HepG2 (cell line): ENCODE results near the gene KRT7. TPM values are rescaled to one million over a fixed set of nuclear protein-coding genes. Genes with fewer than 3 reads are reported as not detected.

ENCODE experiments used
- ATAC-seq: fragments of 200-7000 bp; cut with Tn5 transposase; 3 replicates; pipeline ENCODE4 v1.9.1; 2020; ENCODE audit warnings: mild to moderate bottlenecking, moderate library complexity
- BruUV-seq: library from RNA; stranded (reverse); fragments of 400-500 nt; replicated peaks from 2 replicates; lab custom pipeline; 2021; lab: Mats Ljungman, UMichigan
- CTCF ChIA-PET: fragments of 300-600 bp; formaldehyde crosslinking; extraction: SDS; loops from one replicate; lab custom pipeline; 2021; ENCODE audit warnings: low total read pairs, inconsistent platforms, low intra/inter-chr PET ratio; lab: Yijun Ruan, JAX
- POLR2A ChIA-PET: fragments of 350-600 bp; sonication (Branson Sonifier 250); formaldehyde crosslinking; loops from one replicate; lab custom pipeline; 2020; ENCODE audit warnings: antibody characterized with exemption, inconsistent platforms; lab: Yijun Ruan, JAX
- DNase-seq: peaks from one replicate; pipeline ENCODE4 v3.0.0-alpha.2; 2015; ENCODE audit warnings: low spot score
- FAIRE-seq: peaks from 3 replicates; lab custom pipeline; 2011; peaks lifted over from hg19 to GRCh38; lab: Jason Lieb, UNC
- H2AFZ ChIP-seq: one replicate; pipeline ENCODE4 v1.6.1; 2011; ENCODE audit warnings: low read length, inconsistent platforms
- H3K27ac ChIP-seq: fragments of 300-600 bp; 3 replicates; pipeline ENCODE4 v1.8.0; 2011; ENCODE audit warnings: mixed run types, mild to moderate bottlenecking, mixed read lengths, low read length, inconsistent platforms; ENCODE audit not compliant: insufficient read depth; ENCODE audit errors: extremely low read length
- H3K27me3 ChIP-seq, 2 experiments: fragments of 200-600 bp in 1 of 2; 2 replicates in 1 of 2; 3 replicates in 1 of 2; pipeline versions ENCODE4 v1.6.0 to v1.8.0; 2011; ENCODE audit warnings: low read length in 2 of 2, mild to moderate bottlenecking in 2 of 2, moderate library complexity in 2 of 2, inconsistent platforms in 1 of 2; ENCODE audit not compliant: insufficient read depth in 2 of 2, control insufficient read depth in 1 of 2
- H3K36me3 ChIP-seq, 2 experiments: fragments of 200-600 bp in 1 of 2; replicated peaks in 1 of 2; 2 replicates in 1 of 2; 3 replicates in 1 of 2; pipeline versions ENCODE4 v1.5.1 to v1.8.0; 2011; ENCODE audit warnings: low read length in 2 of 2, inconsistent platforms in 1 of 2; ENCODE audit not compliant: insufficient read depth in 2 of 2, control insufficient read depth in 1 of 2
- H3K4me1 ChIP-seq: 2 replicates; pipeline ENCODE4 v1.5.1; 2012; ENCODE audit warnings: low read length, inconsistent platforms; ENCODE audit not compliant: insufficient read depth
- H3K4me2 ChIP-seq: 2 replicates; pipeline ENCODE4 v1.6.0; 2011; ENCODE audit warnings: low read depth, low read length, inconsistent platforms
- H3K4me3 ChIP-seq, 3 experiments: fragments of 200-600 bp in 1 of 3; sonication (generic), shearing (Covaris generic) in 1 of 3; replicated peaks in 1 of 3; 2 replicates each; pipeline ENCODE4 v1.5.1; 2011 to 2016; ENCODE audit warnings: low read length in 3 of 3, inconsistent platforms in 2 of 3, low read depth in 2 of 3, mild to moderate bottlenecking in 2 of 3, control low read depth in 1 of 3, mixed read lengths in 1 of 3; ENCODE audit not compliant: insufficient read depth in 1 of 3
- H3K79me2 ChIP-seq: one replicate; pipeline ENCODE4 v1.6.1; 2011; ENCODE audit warnings: low read length, inconsistent platforms; ENCODE audit not compliant: insufficient read depth
- H3K9ac ChIP-seq: 2 replicates; pipeline ENCODE4 v1.6.0; 2011; ENCODE audit warnings: mild to moderate bottlenecking, low read depth, low read length, inconsistent platforms; ENCODE audit not compliant: insufficient read depth
- H3K9me3 ChIP-seq: 2 replicates; pipeline ENCODE4 v1.5.1; 2012; ENCODE audit warnings: mild to moderate bottlenecking, low read length
- H4K20me1 ChIP-seq: 2 replicates; pipeline ENCODE4 v1.6.0; 2011; ENCODE audit warnings: inconsistent platforms, mild to moderate bottlenecking, low read length, moderate library complexity; ENCODE audit not compliant: insufficient read depth
- AHR ChIP-seq: IDR thresholded peaks from 2 replicates; pipeline ENCODE4 v1.6.1; 2018; ENCODE audit warnings: missing genetic modification reagents, missing compliant biosample characterization
- EHMT2 ChIP-seq: fragments of 200-600 bp; sonication (generic); IDR thresholded peaks from 2 replicates; pipeline ENCODE4 v1.7.0; 2017; ENCODE audit warnings: antibody characterized with exemption, low read depth, low read length, borderline replicate concordance
- ELF1 ChIP-seq: sonication (generic); formaldehyde crosslinking; IDR thresholded peaks from 2 replicates; pipeline ENCODE4 v1.4.0; 2020; ENCODE audit warnings: missing genetic modification reagents
- EP300 ChIP-seq, 3 experiments: sonication (generic) in 1 of 3; formaldehyde crosslinking in 1 of 3; IDR thresholded peaks; 2 replicates each; pipeline versions ENCODE4 v1.5.1 to v1.6.1; 2011 to 2020; ENCODE audit warnings: low read depth in 2 of 3, low read length in 2 of 3, borderline replicate concordance in 1 of 3, improper control_type of control experiment in 1 of 3, mild to moderate bottlenecking in 1 of 3, missing genetic modification reagents in 1 of 3, moderate library complexity in 1 of 3
- GZF1 ChIP-seq: sonication (generic); formaldehyde crosslinking; IDR thresholded peaks from 2 replicates; pipeline ENCODE4 v1.5.1; 2020; ENCODE audit warnings: mild to moderate bottlenecking, missing genetic modification reagents
- HOXA7 ChIP-seq: sonication (generic); formaldehyde crosslinking; IDR thresholded peaks from 2 replicates; pipeline ENCODE4 v1.8.1; 2022; ENCODE audit warnings: mild to moderate bottlenecking, missing genetic modification reagents, moderate library complexity
- MTF1 ChIP-seq: sonication (generic); formaldehyde crosslinking; IDR thresholded peaks from 2 replicates; pipeline ENCODE4 v1.5.0; 2020; ENCODE audit warnings: missing genetic modification reagents
- PCBP1 ChIP-seq: fragments of 200-400 bp; formaldehyde crosslinking; IDR thresholded peaks from 2 replicates; pipeline ENCODE4 v1.6.1; 2017; ENCODE audit warnings: mild to moderate bottlenecking, low read depth, low read length, borderline replicate concordance
- SATB2 ChIP-seq: sonication (generic); formaldehyde crosslinking; IDR thresholded peaks from 2 replicates; pipeline ENCODE4 v1.5.0; 2020; ENCODE audit warnings: missing genetic modification reagents
- ZMYM2 ChIP-seq: sonication (generic); formaldehyde crosslinking; IDR thresholded peaks from 2 replicates; pipeline ENCODE4 v1.8.0; 2022; ENCODE audit warnings: mild to moderate bottlenecking, missing genetic modification reagents
- WGBS: methylation state at CpG from one replicate; pipeline ENCODE4 v1.1.6; 2017; ENCODE audit warnings: low lambda C conversion rate; 5-methylcytosine and 5-hydroxymethylcytosine counted together
- in situ Hi-C: cut with HindIII; loops from 2 replicates; pipeline ENCODE4 v1.10.0; 2017; ENCODE audit warnings: low pct_unique_long_range_greater_than_20kb; ENCODE audit not compliant: extremely low pct_ligation_motif_present
- intact Hi-C: fragments of 100-400 bp; cut with micrococcal nuclease; formaldehyde crosslinking; loops from one replicate; pipeline ENCODE4 v1.10.0; 2022; ENCODE audit not compliant: unreplicated experiment
- polyA plus RNA-seq, 8 experiments: library from polyadenylated mRNA; depleted of rRNA in 3 of 8; stranded (reverse) in 7 of 8; unstranded in 1 of 8; fragments of >200 nt; fragmentation: Illumina TruSeq in 4 of 8; extraction: Trizol in 4 of 8; gene quantifications; 2 replicates each; pipeline versions ENCODE4 v1.2.1 to v1.2.3, GENCODE V29; 2011 to 2016; ENCODE audit warnings: low read depth in 4 of 8, missing spikeins in 1 of 8, mixed read lengths in 1 of 8; ENCODE audit not compliant: insufficient read depth in 1 of 8
- total RNA-seq, 5 experiments: library from RNA; depleted of rRNA; stranded (reverse); fragments of >200 nt; fragmentation: Illumina TruSeq; extraction: Trizol; gene quantifications; 2 replicates each; pipeline ENCODE4 v1.2.3, GENCODE V29; 2016; ENCODE audit warnings: low read depth in 1 of 5
- TF ChIP-seq, protein P1 (sequence below): sonication (generic); formaldehyde crosslinking; IDR thresholded peaks from 2 replicates; pipeline ENCODE4 v1.5.0; 2020; ENCODE audit warnings: missing genetic modification reagents, mild to moderate bottlenecking, borderline replicate concordance
- TF ChIP-seq, protein P2 (sequence below): sonication (generic); formaldehyde crosslinking; IDR thresholded peaks from 2 replicates; pipeline ENCODE4 v1.5.0; 2020; ENCODE audit warnings: missing genetic modification reagents
- TF ChIP-seq, protein P3 (sequence below): sonication (generic); formaldehyde crosslinking; IDR thresholded peaks from 2 replicates; pipeline ENCODE4 v1.8.1; 2023; ENCODE audit warnings: mild to moderate bottlenecking, inconsistent platforms, moderate library complexity, missing genetic modification reagents, borderline replicate concordance
- TF ChIP-seq, protein P4 (sequence below): sonication (generic); formaldehyde crosslinking; IDR thresholded peaks from 2 replicates; pipeline ENCODE4 v1.8.1; 2023; ENCODE audit warnings: mild to moderate bottlenecking, missing genetic modification reagents

Gene KRT7
- total and polyA plus RNA-seq, 2 of the 13 experiments (the other 11 are each of a cell fraction or from before 2014, with no cell fraction given): 0.83 TPM; not detected in 1

DNA sequence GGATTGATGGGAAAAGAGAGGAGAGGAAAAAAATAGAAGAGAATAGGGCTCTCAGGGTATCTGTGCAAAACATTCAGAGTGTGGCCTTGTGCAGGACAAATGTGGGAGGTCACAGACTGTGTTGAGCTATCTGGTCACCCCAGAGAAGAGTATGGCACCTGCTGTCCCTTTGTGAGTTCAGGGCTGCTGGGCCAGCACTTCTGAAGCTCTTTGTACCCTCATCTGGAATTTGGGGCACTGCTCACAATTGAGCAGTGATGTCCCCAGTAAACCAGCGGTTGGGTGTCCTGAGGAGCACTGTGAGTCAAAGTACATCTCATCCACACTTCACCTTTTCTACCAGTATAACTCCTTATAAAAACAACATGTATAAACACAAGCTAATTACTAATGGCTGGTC, 60.9 kb downstream of the KRT7 start:
- ATAC-seq: no peak
- intact Hi-C loops: no loop called here
- ChIA-PET CTCF (no interaction called here), POLR2A (no interaction called here)
- peaks cover 2 to 6% of the 10 kb centered on the region in 2 experiments; a peak in 1 of 5 replicates for H3K27me3 ChIP-seq
- H3K4me1 ChIP-seq: no peaks in the 10 kb centered on the region
- H3K27ac ChIP-seq: no peak overlapping the region
- no peak for TF ChIP-seq AHR
- no peak for TF ChIP-seq MTF1 (CRISPR knock-in tag)
- no peak for TF ChIP-seq GZF1
- TF ChIP-seq SATB2 (CRISPR knock-in tag): no peak
- no peak for FAIRE-seq
- H3K9me3 ChIP-seq: no peaks in the 10 kb centered on the region
- H3K4me2 ChIP-seq: no peak overlapping the region
- H4K20me1 ChIP-seq: no peaks in the 10 kb centered on the region
- no peak for DNase-seq
- no peaks in the 10 kb centered on the region for H3K79me2 ChIP-seq
- in situ Hi-C loops: no loop called here
- no peak overlapping the region for H2AFZ ChIP-seq
- no peaks in the 10 kb centered on the region for H3K36me3 ChIP-seq
- H3K9ac ChIP-seq: no peak overlapping the region
- no peak overlapping the region for H3K4me3 ChIP-seq
- BruUV-seq: no TSS peak
- 6% methylated on average over 1 of the region's 1 CpG for WGBS

DNA sequence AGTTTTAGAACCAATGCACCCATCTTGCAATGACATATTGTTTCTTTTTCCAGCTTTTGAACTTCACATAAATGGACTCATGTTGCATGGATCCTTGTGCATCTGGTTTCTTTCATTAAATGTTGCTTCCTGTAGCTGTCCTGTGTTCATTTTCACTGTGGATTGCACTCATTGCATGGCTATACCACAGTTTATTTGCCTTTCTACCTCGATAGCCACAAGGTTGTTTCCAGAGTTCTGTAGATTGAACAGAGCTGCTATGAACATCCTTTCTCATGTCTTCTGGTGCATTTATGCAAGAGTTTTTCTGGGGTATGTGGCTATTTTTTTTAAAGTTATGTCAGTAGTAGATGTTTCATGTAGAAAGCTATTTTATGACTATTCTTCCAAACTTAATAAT, 61.8 kb downstream of the KRT7 start:
- BruUV-seq: no TSS peak
- Histone ChIP-seq H3K4me1 (no peaks in the 10 kb centered on the region), H4K20me1 (no peaks in the 10 kb centered on the region), H3K9ac (no peak overlapping the region), H3K27ac (no peak overlapping the region), H2AFZ (no peak overlapping the region), H3K9me3 (no peaks in the 10 kb centered on the region), H3K4me2 (no peak overlapping the region), H3K27me3 (peaks cover 2 to 6% of the 10 kb centered on the region in 2 experiments; a peak in 1 of 5 replicates), H3K79me2 (no peaks in the 10 kb centered on the region), H3K4me3 (no peak overlapping the region), H3K36me3 (no peaks in the 10 kb centered on the region)
- intact Hi-C loops (no loop called here), in situ Hi-C loops (no loop called here)
- ATAC-seq: no peak
- FAIRE-seq: no peak
- ChIA-PET CTCF (no interaction called here), POLR2A (no interaction called here)
- 0% methylated on average over 1 of the region's 1 CpG for WGBS
- DNase-seq: no peak
- TF ChIP-seq EHMT2 (no peak), ELF1 (CRISPR knock-in tag) (no peak), EP300 (IDR thresholded peaks at IDR 0.05; ENCODE audit: low read depth in 2 of 2, low read length in 2 of 2) (no peak), EP300 (CRISPR knock-in tag; IDR thresholded peaks at IDR 0.05; ENCODE audit: borderline replicate concordance) (no peak), HOXA7 (CRISPR knock-in tag) (no peak), ZMYM2 (CRISPR knock-in tag) (no peak), PCBP1 (no peak)
- TF ChIP-seq, protein P1, sequence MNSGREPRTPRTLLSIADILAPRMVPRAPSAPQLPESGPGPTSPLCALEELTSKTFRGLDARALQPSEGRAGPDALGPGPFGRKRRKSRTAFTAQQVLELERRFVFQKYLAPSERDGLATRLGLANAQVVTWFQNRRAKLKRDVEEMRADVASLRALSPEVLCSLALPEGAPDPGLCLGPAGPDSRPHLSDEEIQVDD: no peak
- TF ChIP-seq, protein P2, sequence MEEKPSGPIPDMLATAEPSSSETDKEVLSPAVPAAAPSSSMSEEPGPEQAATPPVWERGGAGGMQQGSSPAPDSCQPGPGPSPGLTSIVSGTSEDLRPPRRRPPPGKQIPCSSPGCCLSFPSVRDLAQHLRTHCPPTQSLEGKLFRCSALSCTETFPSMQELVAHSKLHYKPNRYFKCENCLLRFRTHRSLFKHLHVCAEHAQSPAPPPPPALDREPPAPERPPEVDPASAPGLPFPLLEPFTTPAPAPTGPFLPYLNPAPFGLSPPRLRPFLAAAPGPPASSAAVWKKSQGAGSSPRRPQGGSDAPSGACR: no peak
- TF ChIP-seq, protein P3, sequence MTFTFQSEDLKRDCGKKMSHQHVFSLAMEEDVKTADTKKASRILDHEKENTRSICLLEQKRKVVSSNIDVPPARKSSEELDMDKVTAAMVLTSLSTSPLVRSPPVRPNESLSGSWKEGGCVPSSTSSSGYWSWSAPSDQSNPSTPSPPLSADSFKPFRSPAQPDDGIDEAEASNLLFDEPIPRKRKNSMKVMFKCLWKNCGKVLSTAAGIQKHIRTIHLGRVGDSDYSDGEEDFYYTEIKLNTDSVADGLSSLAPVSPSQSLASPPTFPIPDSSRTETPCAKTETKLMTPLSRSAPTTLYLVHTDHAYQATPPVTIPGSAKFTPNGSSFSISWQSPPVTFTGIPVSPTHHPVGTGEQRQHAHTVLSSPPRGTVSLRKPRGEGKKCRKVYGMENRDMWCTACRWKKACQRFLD (CRISPR knock-in tag): no peak
- TF ChIP-seq, protein P4, sequence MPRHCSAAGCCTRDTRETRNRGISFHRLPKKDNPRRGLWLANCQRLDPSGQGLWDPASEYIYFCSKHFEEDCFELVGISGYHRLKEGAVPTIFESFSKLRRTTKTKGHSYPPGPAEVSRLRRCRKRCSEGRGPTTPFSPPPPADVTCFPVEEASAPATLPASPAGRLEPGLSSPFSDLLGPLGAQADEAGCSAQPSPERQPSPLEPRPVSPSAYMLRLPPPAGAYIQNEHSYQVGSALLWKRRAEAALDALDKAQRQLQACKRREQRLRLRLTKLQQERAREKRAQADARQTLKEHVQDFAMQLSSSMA (CRISPR knock-in tag): no peak
